AG09319 (cell line): ENCODE results near the gene CFB.

Experiments
- DNase-seq: peaks from one replicate; pipeline ENCODE4 v3.0.0-alpha.2; 2010; ENCODE audit warnings: low read depth; ENCODE audit errors: extremely low read depth
- CTCF ChIP-seq: IDR thresholded peaks from 2 replicates; pipeline ENCODE4 v1.5.1; 2011; ENCODE audit warnings: low read depth, mild to moderate bottlenecking, inconsistent platforms, low read length, moderate library complexity

CFB gene

GRCh38 chr6:31945507-31946369 is at the start of gene CFB:
Gene CFB, plus strand, starts transcription at chr6:31946095. Its CDS starts 127 bp downstream, at chr6:31946222.
- no peak for TF ChIP-seq CTCF
- peak; percentile 68 for DNase-seq

GRCh38 chr6:31896493-31896855 is 49.4 kb upstream of the CFB start:
- TF ChIP-seq CTCF, result no peak
- DNase-seq, result no peak

GRCh38 chr6:31896856-31897611 is 48.9 kb upstream of the CFB start:
- no peak for TF ChIP-seq CTCF
- DNase-seq, result no peak

DNA sequence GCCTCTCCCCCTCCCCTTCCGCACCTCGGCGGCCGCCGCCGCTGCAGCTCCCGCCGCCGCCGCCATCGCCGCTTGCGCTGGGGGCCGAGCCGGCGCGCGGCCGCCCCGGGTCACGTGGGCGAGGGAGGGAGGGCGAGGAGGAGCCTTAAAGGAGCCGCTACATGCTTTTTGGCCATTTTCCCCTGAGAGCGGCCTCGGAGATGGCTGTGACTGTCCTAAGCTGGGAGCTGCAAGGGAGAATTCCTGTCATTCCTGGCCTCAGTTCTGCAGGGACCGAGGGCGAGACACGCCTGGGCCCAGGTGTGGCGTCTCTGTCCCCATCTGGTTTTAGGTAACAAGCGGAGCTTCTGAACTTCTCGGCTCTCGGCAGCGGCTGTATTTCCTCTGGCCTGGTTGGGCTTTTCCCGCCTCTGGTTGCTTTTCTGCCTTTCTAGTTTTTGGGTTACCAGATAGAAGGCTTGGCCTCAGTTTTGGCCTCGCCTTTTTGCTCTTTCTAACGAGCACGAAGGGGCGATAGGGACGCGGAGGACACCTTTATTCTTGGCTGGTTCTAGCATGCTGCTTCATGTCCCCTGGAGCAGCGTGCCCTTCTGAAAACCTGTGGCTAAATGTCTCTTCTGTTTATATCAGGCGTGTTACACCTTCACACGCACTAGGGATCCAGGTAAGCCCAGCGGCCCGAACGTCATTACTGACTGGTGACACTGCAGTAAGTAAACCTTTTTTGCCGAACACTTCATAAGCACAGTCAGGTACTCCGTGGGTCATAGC is 48.1 kb upstream of the CFB start, which contains the start of gene EHMT2:
Gene EHMT2 (minus strand): TSS at position 87 of the 771 bp plus-strand sequence. CDS start 21 bp downstream, at position 66.
- no peak for TF ChIP-seq CTCF
- no peak for DNase-seq

- DNase-seq, result no peak
- no peak for TF ChIP-seq CTCF
Measured at GRCh38 chr6:31898383-31899011, 47.4 kb upstream of the CFB start.

DNA sequence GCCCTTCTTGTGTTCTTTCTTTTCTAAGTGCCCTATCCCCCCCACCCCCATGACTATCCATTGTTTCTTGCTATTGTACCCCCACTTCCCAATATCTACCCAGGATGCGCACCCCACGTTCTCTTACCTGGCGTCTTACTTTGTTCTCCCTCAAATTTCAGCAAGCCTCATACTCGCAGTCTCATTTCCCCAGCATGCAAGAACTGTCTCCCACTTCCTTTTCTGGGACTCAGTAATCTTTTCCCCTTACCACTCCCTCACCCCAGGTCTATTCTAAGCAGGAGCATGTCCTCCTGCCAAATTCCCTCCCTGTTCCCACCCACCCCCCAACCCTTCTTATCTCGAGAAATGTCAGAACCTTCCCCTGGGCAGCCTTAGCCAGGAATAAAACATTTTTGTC is 46.7 kb upstream of the CFB start:
- DNase-seq, result no peak
- TF ChIP-seq CTCF, result no peak
